CD4-positive, CD25-positive, alpha-beta regulatory T cell (primary cell): ENCODE results near the gene UBE2V1. TPM values are rescaled to one million over a fixed set of nuclear protein-coding genes. Genes with fewer than 3 reads are reported as not detected.

Source experiments
- ATAC-seq, 2 donors: fragments of 150-1000 bp; cut with Tn5 transposase; one replicate each; pipeline ENCODE4 v1.10.0; 2021; ENCODE audit warnings: low read depth in 2 of 2, moderate number of reproducible peaks in 2 of 2, moderate library complexity in 1 of 2
- DNase-seq, 3 donors: peaks; one replicate each; pipeline versions ENCODE4 v3.0.0 to v3.0.0-alpha.2; 2012 to 2022; ENCODE audit warnings: mixed read lengths in 1 of 3
- H3K27ac ChIP-seq: one replicate; pipeline ENCODE4 v1.7.0; 2013; ENCODE audit warnings: mild to moderate bottlenecking, low read length; ENCODE audit not compliant: insufficient read depth, poor library complexity, severe bottlenecking
- H3K27me3 ChIP-seq: one replicate; pipeline ENCODE4 v1.7.0; 2013; ENCODE audit warnings: low read length; ENCODE audit not compliant: control insufficient read depth, insufficient read depth
- H3K36me3 ChIP-seq: one replicate; pipeline ENCODE4 v1.7.0; 2013; ENCODE audit warnings: mild to moderate bottlenecking, low read length, moderate library complexity; ENCODE audit not compliant: control insufficient read depth, insufficient read depth
- H3K4me1 ChIP-seq: 2 replicates; pipeline ENCODE4 v1.7.0; 2013; ENCODE audit warnings: mild to moderate bottlenecking, low read length; ENCODE audit not compliant: insufficient read depth, control insufficient read depth, poor library complexity, severe bottlenecking
- H3K4me3 ChIP-seq: one replicate; pipeline ENCODE4 v1.7.0; 2013; ENCODE audit warnings: low read depth, mild to moderate bottlenecking, low read length, moderate library complexity
- H3K9me3 ChIP-seq, 2 experiments: 1 replicate in 1 of 2; 2 replicates in 1 of 2; pipeline ENCODE4 v1.7.0; 2013; ENCODE audit warnings: low read length in 2 of 2, mild to moderate bottlenecking in 1 of 2, moderate library complexity in 1 of 2; ENCODE audit not compliant: control insufficient read depth in 2 of 2
- H3K27ac Mint-ChIP-seq, 3 donors: one replicate each; pipeline ENCODE4 v1.8.0; 2020 to 2022; ENCODE audit warnings: mild to moderate bottlenecking in 3 of 3, mixed read lengths in 3 of 3, moderate library complexity in 2 of 3
- H3K27me3 Mint-ChIP-seq: one replicate; pipeline ENCODE4 v1.8.0; 2022; ENCODE audit warnings: mild to moderate bottlenecking, mixed read lengths
- H3K36me3 Mint-ChIP-seq: one replicate; pipeline ENCODE4 v1.8.0; 2020; ENCODE audit warnings: mixed read lengths
- H3K4me1 Mint-ChIP-seq, 4 donors: one replicate each; pipeline ENCODE4 v1.8.0; 2020 to 2022; ENCODE audit warnings: mixed read lengths in 4 of 4, mild to moderate bottlenecking in 1 of 4
- H3K4me3 Mint-ChIP-seq, 4 donors: one replicate each; pipeline ENCODE4 v1.8.0; 2020 to 2022; ENCODE audit warnings: mild to moderate bottlenecking in 4 of 4, mixed read lengths in 4 of 4, moderate library complexity in 3 of 4
- H3K9me3 Mint-ChIP-seq, 7 donors: one replicate each; pipeline ENCODE4 v1.8.0; 2020 to 2022; ENCODE audit warnings: mixed read lengths in 7 of 7, mild to moderate bottlenecking in 3 of 7, moderate library complexity in 2 of 7
- polyA plus RNA-seq, 4 donors: library from polyadenylated mRNA; unstranded; fragments of 300-500 nt; fragmentation: Illumina TruSeq; gene quantifications; one replicate each; pipeline ENCODE4 v1.2.3, GENCODE V29; 2021
- total RNA-seq: library from RNA; stranded (reverse); gene quantifications from one replicate; pipeline ENCODE4 v1.2.3, GENCODE V29; 2022

UBE2V1 gene
- total and polyA plus RNA-seq, 5 donors from 2014 or later, result 115 to 130 (median 124) TPM

DNA sequence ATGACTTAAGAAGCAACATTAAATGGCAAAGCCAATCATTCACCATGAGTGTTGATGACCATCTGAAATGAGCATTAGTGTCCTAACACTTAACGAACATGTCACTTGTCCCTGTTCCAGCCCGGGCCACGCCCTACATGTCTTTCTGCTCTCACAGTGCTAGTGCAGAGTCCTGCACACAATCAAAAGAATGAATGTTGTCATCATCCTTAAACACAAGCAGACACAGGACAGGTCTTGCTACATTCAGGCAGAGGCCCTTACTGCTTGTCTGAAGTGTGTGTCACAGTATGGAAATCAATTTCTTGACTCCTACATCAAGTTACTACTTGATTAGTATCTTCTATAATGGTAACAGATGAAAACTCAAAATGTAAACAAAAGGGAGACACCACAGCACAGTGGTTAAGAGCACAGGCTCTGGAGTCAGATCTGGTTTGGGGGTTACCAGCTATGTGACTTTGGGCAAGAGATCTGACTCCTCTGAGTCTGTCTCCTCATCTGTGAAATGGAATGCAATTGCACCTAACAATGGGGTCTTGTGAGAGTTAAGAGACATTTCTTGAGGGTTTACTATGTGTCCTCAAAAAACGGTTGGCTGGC is 17.4 kb downstream of the UBE2V1 start:
- no peaks in the 10 kb centered on the region for H3K9me3 ChIP-seq
- Mint-ChIP-seq H3K4me3 (no peak overlapping the region), H3K4me1 (peaks cover 10 to 47% (median 29%) of the 10 kb centered on the region in 4 donors), H3K9me3 (no peaks in the 10 kb centered on the region), H3K27me3 (no peaks in the 10 kb centered on the region), H3K36me3 (peaks cover 22% of the 10 kb centered on the region), H3K27ac (no peak overlapping the region)
- no peak overlapping the region for H3K4me3 ChIP-seq
- peaks cover 5% of the 10 kb centered on the region for H3K4me1 ChIP-seq
- H3K36me3 ChIP-seq, result peaks cover 48% of the 10 kb centered on the region
- H3K27ac ChIP-seq, result no peak overlapping the region
- no peak for ATAC-seq
- H3K27me3 ChIP-seq, result no peaks in the 10 kb centered on the region
- no peak for DNase-seq

DNA sequence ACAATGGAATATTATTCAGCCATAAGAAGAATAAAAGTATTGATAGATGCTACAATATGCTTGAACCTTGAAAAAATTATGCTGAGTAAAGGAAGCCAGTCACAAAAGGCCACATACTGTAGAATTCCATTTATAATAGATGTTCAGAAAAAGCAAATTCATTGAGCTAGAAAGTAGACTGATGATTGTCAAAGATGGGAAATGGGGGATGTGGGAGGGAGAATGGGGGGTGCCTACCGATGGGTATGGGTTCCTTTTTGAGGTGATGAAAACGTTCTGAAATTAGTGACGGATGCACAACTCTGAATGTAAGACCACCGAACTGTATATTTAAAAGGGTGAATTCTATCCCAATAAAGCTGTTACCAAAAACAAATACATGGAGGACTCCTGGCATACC is 18.4 kb downstream of the UBE2V1 start:
- Mint-ChIP-seq H3K27ac (no peak overlapping the region), H3K4me3 (no peak overlapping the region), H3K9me3 (no peaks in the 10 kb centered on the region), H3K27me3 (no peaks in the 10 kb centered on the region), H3K4me1 (peaks cover 10 to 46% (median 32%) of the 10 kb centered on the region in 4 donors), H3K36me3 (peaks cover 25% of the 10 kb centered on the region)
- ATAC-seq, result no peak
- H3K4me1 ChIP-seq, result peaks cover 3% of the 10 kb centered on the region
- H3K9me3 ChIP-seq, result no peaks in the 10 kb centered on the region
- peaks cover 53% of the 10 kb centered on the region for H3K36me3 ChIP-seq
- H3K4me3 ChIP-seq, result no peak overlapping the region
- DNase-seq, result no peak
- peak overlapping the region; percentile 2 for H3K27ac ChIP-seq
- no peaks in the 10 kb centered on the region for H3K27me3 ChIP-seq

DNA sequence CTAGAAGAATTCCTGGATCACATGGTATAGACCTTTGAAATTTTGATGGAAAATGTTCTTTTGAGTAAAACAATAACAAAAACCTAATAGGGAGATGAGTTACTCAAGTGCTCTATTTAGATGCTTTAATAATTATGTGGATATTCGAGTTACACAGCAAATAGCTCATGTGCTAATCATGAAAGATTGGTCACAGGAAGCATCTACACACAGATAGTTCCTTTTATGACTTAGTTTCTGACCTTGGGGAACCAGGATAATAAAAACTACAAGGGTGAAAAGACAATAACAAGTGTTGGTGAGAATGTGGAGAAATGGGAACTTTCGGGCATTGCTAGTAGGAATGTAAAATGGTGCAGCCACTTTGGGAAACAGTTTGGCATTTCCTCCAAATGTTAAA is 19.7 kb downstream of the UBE2V1 start:
- H3K27ac Mint-ChIP-seq, result peak overlapping the region in 1 of 3 donors; percentile 45
- peaks cover 8 to 40% (median 25%) of the 10 kb centered on the region in 4 donors for H3K4me1 Mint-ChIP-seq
- ATAC-seq (no peak), DNase-seq (no peak)
- H3K27me3 ChIP-seq, result no peaks in the 10 kb centered on the region
- peaks cover 53% of the 10 kb centered on the region for H3K36me3 ChIP-seq
- no peak overlapping the region for H3K27ac ChIP-seq
- no peak overlapping the region for H3K4me3 Mint-ChIP-seq
- peaks cover 25% of the 10 kb centered on the region for H3K36me3 Mint-ChIP-seq
- no peaks in the 10 kb centered on the region for H3K9me3 Mint-ChIP-seq
- H3K27me3 Mint-ChIP-seq, result no peaks in the 10 kb centered on the region
- no peaks in the 10 kb centered on the region for H3K4me1 ChIP-seq
- no peaks in the 10 kb centered on the region for H3K9me3 ChIP-seq
- no peak overlapping the region for H3K4me3 ChIP-seq

DNA sequence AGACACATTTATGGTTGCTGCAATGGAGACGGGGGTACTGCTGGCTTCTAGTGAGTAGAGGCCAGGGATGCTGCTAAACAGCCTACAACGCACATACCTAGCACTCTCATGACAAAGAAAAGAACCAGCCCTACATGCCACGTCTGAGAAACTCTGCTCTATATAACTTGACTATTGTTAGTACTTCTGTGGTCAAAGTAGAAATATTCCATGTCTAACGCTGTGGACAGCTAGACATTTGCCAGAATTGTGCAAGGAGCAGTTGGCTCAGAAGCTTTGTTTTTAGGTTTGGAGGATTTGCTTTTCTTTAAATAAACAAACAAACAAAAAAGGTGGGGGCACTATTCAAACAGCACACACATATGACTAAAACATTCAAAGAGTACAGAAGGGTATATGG is 20.5 kb downstream of the UBE2V1 start:
- Histone ChIP-seq H3K4me3 (no peak overlapping the region), H3K27me3 (no peaks in the 10 kb centered on the region), H3K4me1 (no peaks in the 10 kb centered on the region), H3K27ac (no peak overlapping the region), H3K9me3 (no peaks in the 10 kb centered on the region), H3K36me3 (peaks cover 51% of the 10 kb centered on the region)
- no peak overlapping the region for H3K4me3 Mint-ChIP-seq
- H3K9me3 Mint-ChIP-seq, result no peaks in the 10 kb centered on the region
- H3K27me3 Mint-ChIP-seq, result no peaks in the 10 kb centered on the region
- H3K27ac Mint-ChIP-seq, result peak overlapping the region in 2 of 3 donors; percentile 33 to 45
- peaks cover 25% of the 10 kb centered on the region for H3K36me3 Mint-ChIP-seq
- H3K4me1 Mint-ChIP-seq, result peaks cover under 1 to 35% (median 23%) of the 10 kb centered on the region in 4 donors
- no peak for DNase-seq
- ATAC-seq, result no peak

DNA sequence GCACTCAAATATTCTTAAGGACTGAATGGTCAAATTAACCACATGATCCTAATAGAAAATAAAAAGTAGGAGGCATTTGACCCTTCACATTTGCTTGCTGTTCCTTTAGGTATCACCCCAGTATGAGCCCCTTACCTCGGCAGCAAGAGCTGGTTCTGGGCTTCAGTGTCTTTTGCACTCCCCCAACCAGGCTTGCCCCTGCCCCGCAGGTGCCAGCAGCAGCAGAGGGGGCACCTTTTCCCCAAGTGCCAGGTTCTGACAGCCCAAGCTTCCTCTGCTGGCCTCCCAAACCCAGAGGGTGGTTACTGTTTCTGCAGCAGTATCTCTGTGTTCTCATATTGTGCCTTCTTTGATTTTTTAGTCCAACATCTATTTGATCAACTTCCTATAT is 23.2 kb downstream of the UBE2V1 start:
- no peak for DNase-seq
- Mint-ChIP-seq H3K27ac (peak overlapping the region in 2 of 3 donors; percentile 26 to 49), H3K4me1 (peaks cover 14 to 44% (median 34%) of the 10 kb centered on the region in 4 donors), H3K36me3 (peaks cover 22% of the 10 kb centered on the region), H3K4me3 (no peak overlapping the region), H3K9me3 (no peaks in the 10 kb centered on the region), H3K27me3 (no peaks in the 10 kb centered on the region)
- Histone ChIP-seq H3K27ac (no peak overlapping the region), H3K4me1 (peaks cover 13% of the 10 kb centered on the region), H3K36me3 (peaks cover 30% of the 10 kb centered on the region), H3K27me3 (no peaks in the 10 kb centered on the region), H3K9me3 (no peaks in the 10 kb centered on the region), H3K4me3 (no peak overlapping the region)
- ATAC-seq, result no peak

DNA sequence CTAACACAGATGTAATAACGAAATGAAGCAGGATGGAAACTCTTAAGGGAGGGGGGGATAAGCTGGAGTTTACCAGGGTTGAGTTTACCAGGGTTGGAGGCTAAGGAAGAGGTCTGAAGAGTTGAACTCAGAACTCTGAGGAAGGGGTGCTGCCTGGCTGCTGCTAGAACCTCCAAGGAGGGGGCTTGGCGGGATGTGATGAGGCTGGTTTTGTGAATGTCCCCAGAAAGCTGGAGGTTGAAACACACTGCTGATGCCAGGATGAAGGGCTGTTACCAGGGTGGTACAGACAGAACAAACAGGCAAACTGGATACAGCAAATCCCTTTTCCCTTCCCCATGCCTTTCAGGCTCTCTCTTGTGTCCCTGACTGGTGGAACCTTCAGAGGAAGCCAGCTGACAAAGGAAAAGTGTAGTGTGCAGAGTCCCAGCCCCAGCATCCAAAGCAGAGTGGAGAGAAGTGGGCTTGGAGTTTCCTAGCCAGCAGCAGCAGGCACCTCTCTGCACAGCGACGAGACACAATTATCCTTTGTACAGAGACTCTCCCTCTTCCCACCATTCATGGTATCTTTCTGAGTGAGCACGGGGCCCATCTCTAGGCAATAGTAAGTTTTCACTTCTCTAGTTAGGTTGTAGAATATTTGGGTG is 23.7 kb downstream of the UBE2V1 start:
- H3K27me3 Mint-ChIP-seq, result no peaks in the 10 kb centered on the region
- H3K9me3 ChIP-seq, result no peaks in the 10 kb centered on the region
- H3K27ac ChIP-seq, result no peak overlapping the region
- H3K36me3 Mint-ChIP-seq, result peaks cover 17% of the 10 kb centered on the region
- peaks cover 14 to 44% (median 31%) of the 10 kb centered on the region in 4 donors for H3K4me1 Mint-ChIP-seq
- peaks cover 13% of the 10 kb centered on the region for H3K4me1 ChIP-seq
- DNase-seq (no peak), ATAC-seq (no peak)
- no peak overlapping the region for H3K4me3 ChIP-seq
- no peaks in the 10 kb centered on the region for H3K9me3 Mint-ChIP-seq
- H3K27ac Mint-ChIP-seq, result peak overlapping the region; percentile 11 to 57 (median 49)
- peaks cover 25% of the 10 kb centered on the region for H3K36me3 ChIP-seq
- H3K4me3 Mint-ChIP-seq, result no peak overlapping the region
- H3K27me3 ChIP-seq, result no peaks in the 10 kb centered on the region

DNA sequence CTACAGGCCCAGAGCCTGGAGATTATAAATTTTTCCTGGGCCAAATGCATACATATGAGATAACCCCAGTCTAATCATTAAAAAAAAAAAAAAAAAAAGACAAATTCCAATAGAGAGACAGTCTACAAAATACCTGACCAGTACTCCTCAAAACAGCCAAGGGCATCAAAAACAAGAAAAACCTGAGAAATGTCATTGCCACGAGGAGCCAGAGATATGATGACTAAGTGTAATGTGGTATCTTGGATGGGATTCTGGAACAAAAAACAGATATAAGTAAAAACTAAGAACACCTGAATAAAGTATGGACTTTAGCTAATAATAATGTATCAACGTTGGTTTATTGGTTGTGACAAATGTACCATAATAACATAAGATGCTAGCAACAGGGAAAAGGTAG is 24.9 kb downstream of the UBE2V1 start:
- H3K36me3 Mint-ChIP-seq, result peaks cover 18% of the 10 kb centered on the region
- no peaks in the 10 kb centered on the region for H3K27me3 Mint-ChIP-seq
- H3K27ac Mint-ChIP-seq, result peak overlapping the region in 1 of 3 donors; percentile 58
- H3K4me1 Mint-ChIP-seq, result peaks cover 14 to 41% (median 33%) of the 10 kb centered on the region in 4 donors
- no peaks in the 10 kb centered on the region for H3K9me3 ChIP-seq
- no peaks in the 10 kb centered on the region for H3K27me3 ChIP-seq
- H3K4me3 Mint-ChIP-seq, result peak overlapping the region in 1 of 4 donors; percentile 13
- H3K36me3 ChIP-seq, result peaks cover 19% of the 10 kb centered on the region
- no peak overlapping the region for H3K27ac ChIP-seq
- no peak overlapping the region for H3K4me3 ChIP-seq
- DNase-seq (no peak), ATAC-seq (no peak)
- H3K4me1 ChIP-seq, result peaks cover 13% of the 10 kb centered on the region
- H3K9me3 Mint-ChIP-seq, result no peaks in the 10 kb centered on the region
